NOMO-1 treated with dmso at 0.1 percent for 144 hours (cell line): ENCODE results near the gene SYNJ2.
"Not testable (repeated sequence)": the region's sequence is repeated elsewhere in the genome, so short reads cannot be mapped to it uniquely, and the experiment has no call there.

Experiments
- DNase-seq: peaks from one replicate; lab custom pipeline; 2025; ENCODE audit not compliant: unreplicated experiment; lab: John Stamatoyannopoulos, UW

The SYNJ2 gene

DNA sequence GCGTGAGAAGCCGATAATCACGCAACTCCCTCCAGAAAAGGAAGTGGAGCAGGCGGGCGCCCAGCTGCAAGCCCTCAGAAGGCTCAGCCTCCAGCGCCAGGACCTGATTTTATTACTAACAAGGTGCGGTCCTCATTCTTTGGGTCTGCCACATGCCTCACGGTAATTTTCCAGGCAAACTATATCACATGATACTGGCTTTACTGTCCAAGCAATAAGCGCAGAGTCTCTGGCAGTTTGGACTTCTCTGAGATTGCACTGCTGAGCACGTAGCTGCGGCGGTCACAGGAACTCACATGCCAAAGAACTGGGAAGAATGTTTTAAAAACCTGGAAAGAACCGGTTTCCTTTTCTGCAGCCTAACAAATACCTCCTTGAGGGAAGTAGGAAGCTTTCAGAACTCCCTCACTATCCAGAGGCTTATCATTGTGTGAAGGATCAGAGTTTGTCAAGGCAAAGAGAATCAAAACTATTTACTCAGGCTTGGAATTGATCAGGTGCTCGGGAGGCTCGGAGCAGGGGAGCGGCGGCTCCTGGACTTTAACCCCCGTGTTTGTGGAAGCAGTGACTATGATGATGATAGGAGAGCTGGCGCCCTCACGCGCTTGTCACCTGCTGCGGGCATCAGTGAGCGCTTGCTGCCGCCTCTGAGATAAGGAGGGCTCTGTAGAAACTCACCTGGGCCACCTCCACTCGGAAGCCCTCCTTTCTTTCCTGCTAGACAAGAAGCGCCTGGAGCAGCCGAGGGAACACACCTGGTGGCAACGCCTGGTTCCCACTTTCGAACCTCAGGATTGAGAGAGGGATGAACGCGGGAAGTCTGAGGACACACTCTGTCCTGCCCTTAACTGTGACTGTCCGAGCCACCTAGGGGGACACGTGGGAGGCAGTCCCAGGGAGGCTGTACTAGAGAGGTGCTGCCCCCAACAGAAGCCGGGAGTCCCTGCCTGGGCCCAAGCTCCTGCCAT is 27.2 kb upstream of the SYNJ2 start:
- DNase-seq, result no peak

DNA sequence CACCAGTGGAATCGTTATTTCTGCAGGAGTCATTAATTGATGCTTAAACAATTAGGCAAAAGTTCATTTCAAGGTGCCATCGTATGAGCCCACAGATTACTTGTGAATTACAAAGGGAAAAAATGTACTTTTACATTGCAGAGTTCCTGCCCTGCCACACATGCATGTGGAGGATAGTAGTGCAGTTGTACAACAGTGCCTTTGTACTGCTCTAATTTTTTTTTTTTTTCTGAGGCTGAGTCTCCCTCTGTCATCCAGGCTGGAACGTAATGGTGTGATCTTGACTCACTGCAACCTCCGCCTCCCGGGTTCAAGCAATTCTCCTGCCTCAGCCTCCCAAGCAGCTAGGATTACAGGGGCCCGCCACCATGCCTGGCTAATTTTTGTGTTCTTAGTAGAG is 26.0 kb upstream of the SYNJ2 start:
- no peak for DNase-seq

DNA sequence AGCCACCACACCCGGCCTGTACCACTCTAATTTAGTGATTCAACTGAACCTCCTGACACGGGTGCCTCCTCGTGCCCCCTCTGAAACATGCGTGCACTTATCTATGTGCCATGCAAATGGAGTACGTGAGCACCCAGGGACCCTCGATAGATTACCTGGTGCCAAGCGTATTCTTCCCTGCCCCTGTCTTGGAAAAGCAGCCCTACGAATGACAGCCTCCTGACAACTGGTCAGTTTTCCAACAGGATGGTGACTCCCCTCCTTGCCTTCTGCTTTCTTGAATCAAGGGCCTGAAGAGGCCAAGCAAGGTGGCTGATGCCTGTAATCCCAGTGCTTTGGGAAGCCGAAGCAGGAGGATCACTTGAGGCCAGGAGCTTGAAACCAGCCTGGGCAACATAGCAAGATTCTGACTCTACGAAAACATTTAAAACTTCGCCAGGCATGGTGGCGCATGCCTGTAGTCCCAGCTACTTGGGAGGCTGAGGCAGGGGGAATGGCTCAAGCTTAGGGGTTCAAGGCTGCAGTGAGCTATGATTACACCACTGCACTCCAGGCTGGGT is 25.4 kb upstream of the SYNJ2 start:
- no peak for DNase-seq

DNA sequence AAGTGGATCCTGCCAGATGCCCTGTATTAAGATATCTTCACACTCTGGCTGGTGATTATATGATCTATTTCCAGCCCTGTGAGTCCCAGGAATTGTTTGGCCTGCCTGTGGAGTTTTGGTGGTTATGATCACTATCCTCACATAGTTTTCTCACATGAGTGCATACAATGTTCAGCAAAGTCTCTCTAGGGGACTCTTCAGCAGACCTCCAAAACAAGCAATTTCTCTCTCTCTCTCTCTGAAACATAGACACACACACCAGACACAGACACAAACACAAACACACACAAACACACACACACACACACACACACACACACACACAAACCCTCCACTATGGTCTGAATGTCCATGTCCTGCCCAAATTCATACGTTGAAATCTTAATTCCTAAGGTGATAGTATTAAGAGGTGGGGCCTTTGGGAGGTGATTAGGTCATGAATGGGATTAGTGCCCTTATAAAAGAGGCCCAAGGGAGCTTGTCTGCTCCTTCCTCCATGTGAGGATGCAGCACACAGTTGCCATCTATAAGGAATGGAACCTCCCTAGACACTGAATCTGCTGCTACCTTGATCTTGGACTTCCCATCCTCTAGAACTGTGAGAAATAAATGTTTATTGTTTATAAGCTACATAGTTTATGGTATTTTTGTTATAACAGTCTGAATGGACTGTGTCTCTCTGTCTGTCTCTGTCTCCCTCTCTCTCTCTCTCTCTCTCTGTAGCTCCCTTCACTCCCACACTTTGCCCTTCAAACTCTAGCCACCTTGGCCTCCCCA is 22.0 kb upstream of the SYNJ2 start:
- no peak for DNase-seq

DNA sequence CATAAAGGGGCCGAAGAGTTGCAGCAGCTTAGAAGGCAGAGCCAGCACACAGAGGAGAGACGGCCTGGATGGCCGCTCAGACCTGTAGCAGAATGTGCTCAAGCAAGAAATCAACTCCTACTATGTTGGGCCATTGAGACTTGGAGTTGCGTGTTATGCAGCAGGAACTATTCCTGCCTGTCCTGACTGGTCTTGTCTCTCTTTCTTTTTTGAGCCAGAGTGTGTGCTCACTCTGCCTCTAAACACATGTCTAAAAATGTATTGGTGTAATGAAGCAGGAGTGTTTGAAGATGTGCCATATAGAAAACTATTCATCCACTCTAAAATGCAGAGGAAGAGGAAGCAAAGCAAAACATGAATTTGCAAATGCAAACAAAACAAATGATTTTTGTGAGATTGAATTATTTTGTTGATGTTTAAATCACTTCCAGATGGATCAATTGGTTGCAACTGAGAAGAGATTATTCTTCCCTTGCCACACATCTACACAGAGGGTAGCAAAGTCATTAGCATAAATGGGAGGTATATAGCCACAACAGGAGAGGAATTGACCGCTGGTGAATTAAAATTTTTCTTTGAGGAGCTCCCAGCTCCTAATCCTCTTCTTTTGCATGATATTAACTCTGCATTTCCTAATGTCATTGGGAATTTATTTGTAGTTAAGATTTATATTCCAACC is 20.4 kb upstream of the SYNJ2 start:
- no peak for DNase-seq

DNA sequence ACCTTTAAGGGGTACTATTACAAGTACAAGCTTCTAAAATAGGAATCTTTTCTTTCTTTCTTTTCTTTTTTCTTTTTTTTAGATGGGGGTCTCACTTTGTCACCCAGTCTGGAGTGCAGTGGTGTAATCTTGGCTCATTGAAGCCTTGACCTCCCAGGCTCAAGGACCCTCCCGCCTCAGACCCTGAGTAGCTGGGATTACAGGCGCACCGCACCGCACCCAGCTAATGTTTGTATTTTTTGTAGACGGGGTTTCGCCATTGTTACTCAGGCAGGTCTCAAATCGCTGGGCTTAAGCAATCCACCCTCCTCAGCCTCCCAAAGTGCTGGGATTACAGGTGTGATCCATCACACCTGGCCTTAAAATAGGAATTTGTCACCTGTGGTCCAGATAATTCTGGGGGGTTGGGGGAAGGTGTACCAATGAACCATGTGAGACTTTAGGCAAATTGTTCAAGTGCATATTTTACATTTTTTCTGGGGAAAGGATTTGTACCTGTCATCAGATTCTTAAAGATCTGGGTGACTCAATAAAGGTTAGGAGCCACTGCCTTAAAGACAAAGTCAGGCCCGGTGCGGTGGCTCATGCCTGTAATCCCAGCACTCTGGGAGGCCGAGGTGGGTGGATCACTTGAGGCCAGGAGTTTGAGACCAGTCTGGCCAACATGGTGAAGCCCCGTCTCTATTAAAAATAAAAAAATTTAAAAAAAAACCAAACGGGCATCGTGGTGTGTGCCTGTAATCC is 19.7 kb upstream of the SYNJ2 start:
- DNase-seq, result no peak

DNA sequence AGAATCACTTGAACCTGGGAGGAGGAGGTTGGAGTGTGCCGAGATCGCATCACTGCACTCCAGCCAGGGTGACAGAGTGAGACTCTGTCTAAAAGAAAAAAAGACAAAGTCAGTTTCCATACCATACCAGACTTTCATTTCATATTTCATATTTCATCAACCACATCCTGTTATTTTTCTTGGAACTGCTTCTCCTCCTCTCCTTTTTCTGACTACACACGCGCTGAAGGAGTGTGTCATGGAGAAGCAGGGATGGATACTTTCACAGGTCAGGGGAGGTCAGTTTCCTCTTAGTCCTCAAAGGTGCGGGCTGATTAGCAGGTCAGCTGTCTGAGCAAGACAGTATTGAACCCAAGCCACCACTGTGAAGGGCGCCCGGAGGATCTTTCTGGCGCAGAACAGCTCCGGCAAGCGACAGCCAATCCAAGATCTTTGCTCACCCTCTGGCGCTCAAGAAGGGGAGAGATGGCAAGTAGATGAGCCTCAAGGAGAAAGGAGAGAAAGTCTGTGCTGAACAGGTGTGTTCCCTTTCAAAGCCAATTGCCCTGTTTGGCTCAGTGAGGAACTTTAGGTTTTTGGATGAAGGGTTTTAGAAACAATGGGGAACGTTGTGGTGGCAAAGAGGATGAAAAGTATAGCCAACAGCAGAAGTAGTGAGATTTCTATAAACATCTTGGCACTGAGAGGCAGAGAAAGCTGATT is 18.9 kb upstream of the SYNJ2 start:
- DNase-seq, result no peak

DNA sequence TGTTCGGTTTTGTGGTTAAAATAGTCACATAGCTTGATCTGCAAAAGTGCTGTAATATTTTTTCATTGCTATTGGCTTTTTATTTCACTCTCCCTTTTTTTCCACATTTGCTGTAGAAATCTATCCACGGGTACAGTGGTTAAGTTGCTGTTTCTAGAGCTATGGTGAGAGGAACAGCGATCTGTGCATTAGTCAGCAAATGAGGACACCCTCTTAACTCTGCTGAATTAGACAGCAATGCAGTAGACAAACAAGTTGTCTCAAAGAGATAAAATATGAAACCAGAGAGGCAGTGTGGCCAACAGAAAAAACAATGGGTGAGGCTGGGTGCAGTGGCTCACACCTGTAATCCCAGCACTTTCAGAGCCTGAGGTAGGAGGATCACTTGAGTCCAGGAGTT is 17.6 kb upstream of the SYNJ2 start:
- no peak for DNase-seq

DNA sequence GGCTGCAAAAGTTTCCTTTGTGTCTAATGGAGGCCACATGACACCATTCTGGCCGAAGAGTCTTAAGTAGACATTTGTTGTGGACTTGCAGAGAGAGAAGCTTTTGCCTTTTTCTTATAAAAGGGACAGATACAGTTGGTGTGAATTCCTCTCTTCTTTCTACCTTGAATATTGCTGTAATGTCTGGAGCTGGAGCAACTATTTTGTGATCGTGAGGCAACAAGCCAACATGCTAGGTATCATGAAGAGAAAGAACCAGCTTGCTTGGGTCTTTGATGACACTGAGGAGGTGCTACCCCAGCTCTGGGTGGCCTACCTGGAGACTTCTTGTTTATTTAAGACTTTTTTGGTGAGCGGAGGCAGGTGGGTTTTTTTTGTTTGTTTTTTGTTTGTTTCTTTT is 16.3 kb upstream of the SYNJ2 start:
- DNase-seq, result no peak

DNA sequence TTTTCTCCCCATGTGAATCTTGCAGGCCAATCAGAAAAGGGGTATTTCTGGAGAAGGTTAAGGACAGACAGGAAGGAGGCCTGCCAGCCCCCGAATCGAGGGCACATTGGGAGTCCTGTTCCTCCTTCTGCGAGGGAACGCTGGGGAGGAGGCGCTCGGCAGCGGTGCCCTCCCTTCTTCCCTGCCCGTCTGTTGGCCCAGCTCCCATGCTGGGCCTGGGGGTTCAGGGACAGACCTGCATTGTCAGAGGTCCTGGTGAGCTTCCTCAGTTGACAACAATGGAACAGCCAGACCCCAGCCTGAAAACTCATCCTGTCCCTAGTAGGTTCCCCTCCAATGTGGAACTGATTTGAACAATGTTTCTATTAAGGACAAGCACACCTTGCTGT is 15.1 kb upstream of the SYNJ2 start:
- DNase-seq, result no peak

DNA sequence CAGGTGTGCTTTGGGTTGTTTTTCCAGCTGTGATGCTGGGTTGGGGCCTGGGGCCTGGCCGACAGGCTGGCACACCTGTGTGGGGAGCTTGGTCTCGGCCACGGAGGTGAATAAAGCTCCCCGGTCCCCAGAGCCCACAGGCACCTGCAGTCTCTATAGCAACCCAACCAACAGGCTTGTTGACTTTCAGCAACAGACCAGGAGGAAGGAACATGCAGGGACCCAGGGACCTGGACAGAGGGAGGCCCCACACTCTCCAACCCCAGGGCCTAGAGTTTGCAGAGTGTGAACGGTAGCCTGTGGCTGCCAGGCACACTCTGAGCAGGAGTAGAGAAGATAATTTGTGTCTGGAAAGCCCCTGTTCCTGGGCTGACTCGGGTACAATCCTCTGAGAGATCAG is 14.6 kb upstream of the SYNJ2 start:
- no peak for DNase-seq

DNA sequence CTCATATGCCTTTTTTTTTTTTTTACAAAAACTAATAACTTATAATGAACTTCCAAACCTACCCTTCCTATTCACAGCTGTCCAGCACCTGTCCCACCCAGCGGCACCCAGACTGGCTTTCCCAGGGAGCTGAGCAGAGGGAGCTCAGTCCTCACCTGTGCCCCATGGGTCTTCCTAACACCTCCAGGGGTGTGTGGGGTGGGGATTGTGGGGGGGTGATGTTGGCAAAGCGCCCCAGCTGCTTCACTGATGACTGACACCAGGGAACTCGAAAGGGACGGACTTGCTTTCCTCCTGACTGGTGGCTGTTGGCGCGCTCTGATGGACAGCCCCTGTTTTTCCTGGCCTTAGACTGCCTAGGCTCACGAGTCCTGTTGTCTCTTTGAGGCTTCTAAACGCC is 14.2 kb upstream of the SYNJ2 start:
- DNase-seq, result no peak

DNA sequence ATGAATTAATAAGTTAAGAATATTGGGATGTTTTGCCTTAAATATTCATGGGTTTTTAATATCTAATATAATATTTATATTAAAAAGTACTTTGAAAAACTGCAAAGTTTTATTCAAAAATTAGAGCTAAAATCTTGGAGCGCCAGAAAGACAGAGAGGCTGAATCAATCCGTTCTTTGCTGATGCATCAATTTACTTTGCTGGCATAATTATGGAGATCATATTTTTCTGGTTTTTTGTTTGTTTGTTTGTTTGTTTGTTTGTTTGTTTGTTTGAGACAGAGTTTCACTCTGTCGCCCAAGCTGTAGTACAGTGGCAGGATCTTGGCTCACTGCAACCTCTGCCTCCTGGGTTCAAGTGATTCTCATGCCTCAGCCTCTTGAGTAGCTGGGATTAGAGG is 9.5 kb upstream of the SYNJ2 start:
- not testable (repeated sequence) for DNase-seq

DNA sequence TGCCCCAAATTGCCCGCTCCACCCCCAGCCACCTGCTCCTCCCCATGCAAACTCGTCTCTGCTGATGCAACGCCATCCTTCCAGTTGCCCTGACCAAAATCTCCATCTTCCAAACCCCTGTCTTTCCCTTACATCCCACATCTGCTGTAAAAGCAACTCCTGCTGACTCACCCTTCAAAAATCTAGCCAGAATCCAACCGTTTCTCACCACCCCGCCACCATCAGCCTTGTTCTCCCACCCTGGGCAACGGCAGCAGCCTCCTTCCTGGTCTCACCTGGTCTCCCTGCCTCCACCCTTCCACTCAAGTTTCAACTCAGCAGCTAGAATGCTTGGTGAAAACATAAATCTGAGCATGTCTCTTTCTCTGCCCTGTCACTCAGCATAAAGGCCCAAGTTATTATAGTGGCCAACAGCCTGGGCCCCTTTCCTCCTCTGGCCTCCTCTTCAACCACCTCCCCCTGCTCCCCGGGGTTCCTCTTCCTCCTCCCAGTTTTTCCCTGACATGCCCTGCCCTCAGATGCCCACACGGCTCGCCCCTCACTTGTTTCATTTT is 7.2 kb upstream of the SYNJ2 start:
- DNase-seq, result no peak

DNA sequence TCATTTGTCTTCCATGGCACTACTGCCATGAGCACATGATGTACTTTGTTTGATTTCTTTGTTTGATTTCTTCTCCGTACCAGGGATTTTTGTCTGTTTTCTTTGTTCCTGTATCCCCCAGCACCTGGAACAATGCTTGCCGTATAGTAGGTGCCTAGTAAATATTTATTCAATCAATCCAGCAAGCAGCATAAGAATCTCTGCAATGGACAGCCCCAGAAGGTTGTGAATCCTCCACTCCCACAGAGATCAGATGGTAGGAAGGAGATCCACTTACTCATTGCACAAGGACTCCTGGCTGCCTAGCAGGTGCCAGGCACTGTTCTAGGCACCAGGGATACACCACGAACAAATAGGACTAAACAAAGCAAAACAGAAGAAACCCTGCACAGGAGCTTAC is 6.7 kb upstream of the SYNJ2 start:
- no peak for DNase-seq

DNA sequence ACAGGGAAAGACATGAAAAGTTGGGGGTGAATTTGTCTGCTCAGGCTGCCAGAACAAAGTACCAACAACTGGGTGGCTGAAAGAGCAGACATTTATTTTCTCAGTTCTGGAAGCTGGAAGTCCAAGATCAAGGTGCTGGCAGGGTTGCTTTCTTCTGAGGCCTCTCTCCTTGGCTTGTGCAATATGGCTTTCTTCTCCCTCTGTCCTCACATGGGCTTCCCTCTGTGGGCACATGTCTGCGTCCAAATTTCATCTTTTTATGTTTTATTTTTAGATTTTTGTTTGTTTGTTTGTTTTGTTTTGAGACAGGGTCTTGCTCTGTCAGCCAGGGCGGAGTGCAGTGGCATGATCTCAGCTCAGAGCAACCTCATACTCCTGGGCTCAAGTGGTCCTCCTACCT is 6.2 kb upstream of the SYNJ2 start:
- no peak for DNase-seq

DNA sequence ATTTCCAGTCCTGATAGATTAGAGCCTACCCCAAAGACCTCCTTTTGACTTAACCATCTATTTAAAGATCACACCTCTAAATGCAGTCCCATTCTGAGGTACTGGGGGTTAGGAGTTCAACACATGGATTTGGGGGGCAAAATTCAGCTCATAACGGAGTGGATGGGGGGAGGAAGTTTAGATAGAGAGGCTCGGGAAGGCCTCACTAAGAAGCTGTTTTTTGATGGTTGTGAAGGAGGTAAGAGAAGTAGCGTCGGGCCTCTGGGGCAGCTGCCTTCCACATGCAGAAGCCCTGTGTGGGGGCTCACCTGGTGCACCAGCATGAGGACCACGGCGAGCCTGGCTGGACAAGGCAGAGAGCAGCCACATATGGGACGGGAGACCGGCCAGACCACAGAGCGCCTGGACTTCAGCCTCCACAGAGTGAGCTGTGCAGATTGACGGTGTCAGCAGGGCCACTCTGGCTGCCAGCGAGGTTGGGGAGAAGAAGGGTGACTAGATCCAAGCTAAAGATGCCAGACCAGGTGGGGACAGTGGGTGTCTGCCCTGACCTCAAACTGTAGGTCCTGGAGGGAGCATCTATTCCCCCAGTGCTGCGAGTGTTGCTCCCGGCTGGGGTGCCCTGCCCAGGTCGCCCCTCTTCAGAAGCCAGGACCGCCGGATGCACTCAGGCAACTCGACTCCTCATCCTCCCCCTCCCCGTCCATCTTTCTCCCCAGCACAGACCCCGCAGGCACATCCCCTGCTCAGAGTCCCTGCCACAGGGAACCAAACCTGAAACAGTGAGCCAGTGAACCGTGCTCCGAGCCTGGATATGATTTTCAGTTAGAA is 5.1 kb upstream of the SYNJ2 start:
- no peak for DNase-seq

DNA sequence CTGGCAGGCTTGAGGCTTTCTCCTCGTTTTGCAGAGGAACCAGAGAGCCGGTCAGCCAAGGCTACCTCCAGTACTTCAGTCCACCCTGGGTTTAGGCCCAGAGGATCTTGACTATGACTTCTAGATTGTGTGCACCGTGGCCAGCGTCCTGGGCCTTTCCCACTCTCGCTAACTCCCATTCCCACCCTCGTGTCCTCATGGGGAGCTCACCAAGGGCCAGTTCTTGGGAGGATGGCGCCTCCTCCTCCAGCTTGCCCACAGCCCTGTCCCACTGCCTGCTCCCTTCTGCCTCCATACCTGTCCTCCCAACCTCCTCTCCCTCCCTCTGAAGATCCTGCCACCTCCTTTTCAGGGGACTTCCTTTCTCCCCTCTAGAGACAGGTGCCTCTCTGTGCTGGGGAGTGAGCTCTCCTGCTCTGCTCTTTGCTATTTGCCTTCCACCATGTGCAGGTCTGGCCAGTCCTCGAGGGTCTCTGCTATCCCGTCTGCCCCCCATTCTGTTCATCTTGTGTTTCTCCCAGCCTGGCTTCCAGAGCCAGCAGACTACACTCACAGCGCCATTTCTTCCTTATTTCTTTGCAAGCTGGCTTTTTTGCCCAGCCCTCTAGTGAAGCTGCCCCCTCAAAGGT is 4.4 kb upstream of the SYNJ2 start:
- no peak for DNase-seq
